ENCODE results near the gene ITGAL. TPM values are rescaled to one million over a fixed set of nuclear protein-coding genes. Genes with fewer than 3 reads are reported as not detected.
"Not testable (repeated sequence)": the region's sequence is repeated elsewhere in the genome, so short reads cannot be mapped to it uniquely, and the experiment has no call there.

ITGAL gene
- total RNA-seq, 2 experiments from 2014 or later = 566 to 685 TPM

- not testable (repeated sequence) for DNase-seq; H3K9me3 Mint-ChIP-seq (ENCODE audit: low read depth); ATAC-seq; H3K27me3 Mint-ChIP-seq
- Mint-ChIP-seq H3K36me3 (peaks cover 15% of the 10 kb centered on the region), H3K27ac (peak overlapping the region; percentile 96), H3K4me1 (peaks cover 30% of the 10 kb centered on the region), H3K4me3 (peak overlapping the region; percentile 82)
- CTCF ChIA-PET = interaction anchor here (0.7 to 4.3 kb wide), 18 partner anchors 8 to 118 kb away, joined by 3 to 60 read pairs (median 9); partner anchors contain the start of genes DCTPP1, ZNF689, ZNF764 and ZNF785
Measured at GRCh38 chr16:30536391-30537024, 64.0 kb downstream of the ITGAL start.

DNA sequence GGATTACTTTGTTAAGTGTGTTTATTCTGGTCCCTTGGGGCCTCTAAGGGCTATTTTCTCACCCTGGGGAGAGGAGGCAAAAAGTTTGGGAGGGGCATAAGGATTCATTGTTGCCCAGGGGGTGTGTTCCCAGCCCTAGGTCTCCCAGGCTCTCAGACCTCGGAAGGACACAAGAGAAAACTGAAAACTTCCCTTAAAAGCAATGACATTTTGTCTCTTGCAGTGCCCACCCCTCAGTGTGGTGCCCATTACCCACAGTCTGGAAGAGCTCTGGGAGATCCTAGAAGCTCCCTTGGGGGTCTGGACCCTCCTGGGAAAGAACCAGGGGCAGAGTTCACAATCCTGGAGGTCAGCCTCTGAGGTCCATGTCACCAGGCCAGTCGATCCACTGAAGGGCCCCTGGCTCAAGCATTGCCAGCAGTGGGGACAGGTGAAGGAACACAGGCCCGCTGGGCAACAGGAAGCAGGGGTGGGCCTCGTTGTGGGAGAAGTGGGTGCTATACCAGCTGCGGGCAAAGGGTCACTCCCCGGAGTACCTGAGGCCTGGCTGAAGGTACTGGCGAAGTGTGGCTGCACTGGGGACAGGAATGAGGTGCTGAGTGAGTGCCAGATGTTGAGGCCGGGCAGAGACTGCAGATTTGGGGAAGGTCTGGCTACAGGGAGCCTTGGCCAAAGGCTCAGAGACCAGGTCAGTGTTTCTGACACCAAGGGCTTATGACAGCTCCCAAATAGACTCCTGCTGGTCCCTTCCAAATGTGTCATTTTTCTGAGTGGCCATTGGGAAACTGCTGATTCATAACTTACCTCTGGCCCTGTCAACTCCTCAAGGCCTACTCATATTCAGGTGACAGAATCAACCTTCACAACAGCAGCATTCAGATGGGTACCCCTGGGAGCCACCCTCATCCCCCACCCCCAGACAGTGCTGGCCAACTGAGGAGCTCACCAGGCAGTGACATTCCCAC, 66.7 kb downstream of the ITGAL start:
- no peak overlapping the region for H3K4me3 Mint-ChIP-seq
- H3K27ac Mint-ChIP-seq = no peak overlapping the region
- ATAC-seq = no peak
- H3K36me3 Mint-ChIP-seq = peaks cover 12% of the 10 kb centered on the region
- peaks cover 24% of the 10 kb centered on the region for H3K4me1 Mint-ChIP-seq
- CTCF ChIA-PET = no interaction called here
- H3K27me3 Mint-ChIP-seq = no peaks in the 10 kb centered on the region
- DNase-seq = no peak
- no peaks in the 10 kb centered on the region for H3K9me3 Mint-ChIP-seq (ENCODE audit: low read depth)

DNA sequence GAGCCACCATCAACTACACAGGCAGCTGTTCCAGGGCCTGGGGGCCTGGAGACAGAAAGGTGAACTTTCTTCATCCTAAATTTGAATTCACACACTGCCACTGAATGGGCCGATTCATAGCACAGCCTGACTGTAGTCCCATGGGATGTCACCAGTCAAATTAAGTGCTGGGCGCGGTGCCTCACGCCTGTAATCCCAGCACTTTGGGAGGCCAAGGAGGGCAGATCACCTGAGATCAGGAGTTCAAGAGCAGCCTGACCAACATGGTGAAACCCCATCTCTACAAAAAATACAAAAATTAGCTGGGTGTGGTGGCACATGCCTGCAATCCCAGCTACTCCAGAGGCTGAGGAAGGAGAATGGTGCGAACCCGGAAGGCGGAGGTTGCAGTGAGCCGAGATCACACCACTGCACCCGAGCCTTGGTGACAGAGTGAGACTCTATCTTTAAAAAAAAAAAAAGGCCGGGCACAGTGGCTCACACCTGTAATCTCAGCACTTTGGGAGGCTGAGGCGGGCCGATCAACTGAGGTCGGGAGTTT, 67.5 kb downstream of the ITGAL start:
- Mint-ChIP-seq H3K36me3 (peaks cover 12% of the 10 kb centered on the region), H3K4me1 (peaks cover 24% of the 10 kb centered on the region)
- CTCF ChIA-PET; H3K4me3 Mint-ChIP-seq; DNase-seq; H3K9me3 Mint-ChIP-seq (ENCODE audit: low read depth); ATAC-seq; H3K27me3 Mint-ChIP-seq; H3K27ac Mint-ChIP-seq: not testable (repeated sequence)

DNA sequence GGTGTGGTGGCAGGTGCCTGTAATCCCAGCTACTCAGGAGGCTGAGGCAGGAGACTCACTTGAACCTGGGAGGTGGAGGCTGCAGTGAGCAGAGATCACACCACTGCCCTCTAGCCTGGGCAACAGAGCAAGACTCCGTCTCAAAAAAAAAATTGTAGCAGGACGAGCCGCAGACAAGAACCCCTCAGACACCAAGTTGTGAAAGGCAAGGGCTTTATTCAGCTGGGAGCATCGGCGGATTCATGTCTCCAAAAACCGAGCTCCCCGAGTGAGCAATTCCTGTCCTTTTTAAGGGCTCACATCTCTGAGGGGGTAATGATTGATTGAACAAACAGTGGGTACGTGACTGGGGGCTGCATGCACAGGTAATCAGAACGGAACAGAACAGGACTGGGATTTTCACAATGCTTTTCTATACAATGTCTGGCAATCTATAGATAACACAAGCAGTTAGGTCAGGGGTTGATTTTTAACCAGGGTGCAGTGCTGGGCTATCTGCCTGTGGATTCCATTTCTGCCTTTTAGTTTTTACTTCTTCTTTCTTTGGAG, 68.4 kb downstream of the ITGAL start:
- H3K27me3 Mint-ChIP-seq; H3K9me3 Mint-ChIP-seq (ENCODE audit: low read depth); H3K4me3 Mint-ChIP-seq; ATAC-seq; DNase-seq; H3K27ac Mint-ChIP-seq; CTCF ChIA-PET: not testable (repeated sequence)
- peaks cover 19% of the 10 kb centered on the region for H3K4me1 Mint-ChIP-seq
- H3K36me3 Mint-ChIP-seq = peaks cover 12% of the 10 kb centered on the region

GRCh38 chr16:30541502-30542329, 69.2 kb downstream of the ITGAL start:
- no peak for DNase-seq
- H3K27me3 Mint-ChIP-seq = no peaks in the 10 kb centered on the region
- CTCF ChIA-PET = no interaction called here
- H3K9me3 Mint-ChIP-seq (ENCODE audit: low read depth) = no peaks in the 10 kb centered on the region
- no peak overlapping the region for H3K4me3 Mint-ChIP-seq
- H3K27ac Mint-ChIP-seq = no peak overlapping the region
- ATAC-seq = no peak
- H3K4me1 Mint-ChIP-seq = peaks cover 12% of the 10 kb centered on the region
- peaks cover 9% of the 10 kb centered on the region for H3K36me3 Mint-ChIP-seq

- Mint-ChIP-seq H3K27ac (no peak overlapping the region), H3K4me3 (no peak overlapping the region), H3K36me3 (no peaks in the 10 kb centered on the region), H3K4me1 (peaks cover 3% of the 10 kb centered on the region), H3K9me3 (ENCODE audit: low read depth) (no peaks in the 10 kb centered on the region), H3K27me3 (no peaks in the 10 kb centered on the region)
- DNase-seq = no peak
- CTCF ChIA-PET = interaction anchor here (1.8 kb wide), 1 partner anchor 15 kb away, joined by 3 read pairs; the partner anchor contains the start of gene ZNF764
- no peak for ATAC-seq
Measured at GRCh38 chr16:30543067-30543466, 70.5 kb downstream of the ITGAL start.

DNA sequence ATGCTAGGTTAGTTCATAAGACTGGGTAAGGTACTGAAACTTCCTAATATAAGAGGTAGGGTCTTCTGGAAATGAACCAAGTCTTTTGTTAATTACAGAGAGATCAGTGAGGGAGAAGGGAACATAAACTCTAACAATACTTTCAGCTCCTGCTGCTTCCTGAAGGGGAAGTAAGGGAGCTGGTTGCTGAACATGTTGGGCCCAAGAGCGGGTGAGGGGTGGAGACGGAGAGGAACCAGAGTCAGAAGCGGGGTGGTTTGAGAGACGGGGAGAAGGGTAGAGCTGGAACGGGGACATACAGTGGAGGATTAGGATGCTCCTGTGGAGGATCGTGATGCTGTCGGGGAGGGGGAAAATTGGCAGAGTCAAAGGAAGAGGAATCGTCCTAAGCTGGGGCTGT, 73.6 kb downstream of the ITGAL start:
- no peaks in the 10 kb centered on the region for H3K27me3 Mint-ChIP-seq
- no peaks in the 10 kb centered on the region for H3K9me3 Mint-ChIP-seq (ENCODE audit: low read depth)
- DNase-seq (no peak), ATAC-seq (no peak)
- H3K4me3 Mint-ChIP-seq = no peak overlapping the region
- no peak overlapping the region for H3K27ac Mint-ChIP-seq
- H3K36me3 Mint-ChIP-seq = no peaks in the 10 kb centered on the region
- H3K4me1 Mint-ChIP-seq = peaks cover 12% of the 10 kb centered on the region
- CTCF ChIA-PET = no interaction called here

- DNase-seq (no peak), ATAC-seq (no peak)
- peaks cover 36% of the 10 kb centered on the region for H3K4me1 Mint-ChIP-seq
- no peak overlapping the region for H3K4me3 Mint-ChIP-seq
- H3K36me3 Mint-ChIP-seq = peaks cover 4% of the 10 kb centered on the region
- CTCF ChIA-PET = interaction anchor here (3.2 kb wide), 1 partner anchor 13 kb away, joined by 15 read pairs; the partner anchor contains the start of gene ZNF747
- no peak overlapping the region for H3K27ac Mint-ChIP-seq
- no peaks in the 10 kb centered on the region for H3K9me3 Mint-ChIP-seq (ENCODE audit: low read depth)
- H3K27me3 Mint-ChIP-seq = no peaks in the 10 kb centered on the region
Measured at GRCh38 chr16:30548416-30549253, 76.1 kb downstream of the ITGAL start.

- peak overlapping the region; percentile 88 for H3K27ac Mint-ChIP-seq
- H3K4me3 Mint-ChIP-seq = no peak overlapping the region
- H3K36me3 Mint-ChIP-seq = peaks cover 19% of the 10 kb centered on the region
- ATAC-seq (peak; percentile 86), DNase-seq (peak; percentile 72)
- peaks cover 50% of the 10 kb centered on the region for H3K4me1 Mint-ChIP-seq
- CTCF ChIA-PET = interaction anchor here (0.9 to 1.7 kb wide), 8 partner anchors 16 to 141 kb away, joined by 3 to 8 read pairs (median 4); partner anchors contain the start of genes DCTPP1 and ZNF747
- no peaks in the 10 kb centered on the region for H3K27me3 Mint-ChIP-seq
- H3K9me3 Mint-ChIP-seq (ENCODE audit: low read depth) = no peaks in the 10 kb centered on the region
Measured at GRCh38 chr16:30551781-30552180, 79.2 kb downstream of the ITGAL start.

DNA sequence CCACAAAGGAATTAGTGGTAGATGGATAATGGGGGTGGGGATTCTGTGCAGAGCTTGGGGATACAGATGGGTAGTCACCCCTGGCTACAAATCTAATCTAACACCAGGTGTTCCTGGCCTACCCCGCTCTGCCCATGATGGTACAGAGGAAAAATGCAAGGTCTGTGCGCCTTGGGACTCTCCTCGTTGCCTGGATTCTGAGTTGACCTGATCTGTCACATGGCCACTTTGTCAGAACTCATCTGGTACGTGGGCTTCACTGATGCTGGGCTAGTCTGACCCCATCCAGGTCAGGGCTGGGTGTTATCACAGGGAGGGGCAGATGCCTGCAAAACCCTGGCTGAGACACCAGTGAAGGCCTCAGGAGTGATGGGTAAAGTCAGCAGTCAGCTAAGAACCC, 80.4 kb downstream of the ITGAL start:
- DNase-seq (no peak), ATAC-seq (no peak)
- CTCF ChIA-PET = interaction anchor here (1.0 to 3.6 kb wide), 3 partner anchors 13 to 19 kb away, joined by 3 to 14 read pairs (median 6); partner anchors contain the start of gene ZNF747
- no peaks in the 10 kb centered on the region for H3K9me3 Mint-ChIP-seq (ENCODE audit: low read depth)
- no peaks in the 10 kb centered on the region for H3K27me3 Mint-ChIP-seq
- no peak overlapping the region for H3K4me3 Mint-ChIP-seq
- H3K4me1 Mint-ChIP-seq = peaks cover 50% of the 10 kb centered on the region
- peaks cover 19% of the 10 kb centered on the region for H3K36me3 Mint-ChIP-seq
- peak overlapping the region; percentile 88 for H3K27ac Mint-ChIP-seq

DNA sequence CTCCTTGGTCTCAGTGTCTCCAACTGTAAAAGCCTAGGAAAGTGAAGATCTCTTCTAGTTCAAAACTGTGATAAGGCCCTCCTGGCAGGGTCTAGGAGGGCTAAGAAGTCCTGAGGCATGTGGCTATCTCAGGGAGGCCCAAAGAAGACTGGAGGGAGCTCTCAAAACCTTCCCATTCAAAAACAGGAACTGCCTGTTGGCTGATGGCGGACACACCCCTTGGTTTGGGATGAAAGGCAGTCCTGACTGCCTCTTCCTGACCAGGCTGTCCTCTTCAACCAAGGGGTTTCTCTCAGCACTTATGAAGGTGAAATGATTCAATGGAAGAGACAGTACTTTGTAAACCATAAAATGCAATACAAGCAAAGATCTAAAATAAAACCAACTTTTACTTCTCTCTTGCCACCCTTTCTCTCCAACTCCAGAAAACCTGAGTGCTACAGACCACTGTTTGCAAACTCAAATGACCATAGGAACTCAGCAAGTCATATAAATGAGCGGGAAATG, 80.9 kb downstream of the ITGAL start:
- peak overlapping the region; percentile 88 for H3K27ac Mint-ChIP-seq
- no peak overlapping the region for H3K4me3 Mint-ChIP-seq
- CTCF ChIA-PET = interaction anchor here (3.6 kb wide), 1 partner anchor 18 kb away, joined by 14 read pairs; the partner anchor contains the start of gene ZNF747
- peaks cover 19% of the 10 kb centered on the region for H3K36me3 Mint-ChIP-seq
- ATAC-seq = no peak
- no peaks in the 10 kb centered on the region for H3K27me3 Mint-ChIP-seq
- no peaks in the 10 kb centered on the region for H3K9me3 Mint-ChIP-seq (ENCODE audit: low read depth)
- no peak for DNase-seq
- peaks cover 50% of the 10 kb centered on the region for H3K4me1 Mint-ChIP-seq
